ENCODE results near the gene MCF2L2. TPM values are rescaled to one million over a fixed set of nuclear protein-coding genes. Genes with fewer than 3 reads are reported as not detected.

MCF2L2 gene
- polyA plus RNA-seq, 1 donor from 2014 or later = 9.3 TPM

GRCh38 chr3:183161552-183162336, 266.7 kb downstream of the MCF2L2 start:
- H3K9me3 ChIP-seq (ENCODE audit: low read length) = no peaks in the 10 kb centered on the region
- H3K4me2 ChIP-seq (ENCODE audit: low read length) = no peak overlapping the region
- no peaks in the 10 kb centered on the region for H4K20me1 ChIP-seq (ENCODE audit: insufficient read depth)
- H3K9ac ChIP-seq (ENCODE audit: low read length) = no peak overlapping the region
- TF ChIP-seq POLR2AphosphoS5 (IDR thresholded peaks at IDR 0.05) = no peak
- TF ChIP-seq CTCF (IDR thresholded peaks at IDR 0.05; ENCODE audit: poor library complexity, severe bottlenecking) = no peak
- TF ChIP-seq MXI1 (conservative IDR thresholded peaks at IDR 0.05; ENCODE audit: poor library complexity, severe bottlenecking) = no peak
- no peak for TF ChIP-seq EZH2 (IDR thresholded peaks at IDR 0.05; ENCODE audit: borderline replicate concordance, insufficient read depth, low read length, poor library complexity, severe bottlenecking)
- TF ChIP-seq EP300 (conservative IDR thresholded peaks at IDR 0.05; ENCODE audit: poor library complexity, severe bottlenecking) = no peak
- no peak for TF ChIP-seq REST (IDR thresholded peaks at IDR 0.05; ENCODE audit: borderline replicate concordance)
- no peak for TF ChIP-seq TAF1 (IDR thresholded peaks at IDR 0.05; ENCODE audit: low read depth)
- no peak for TF ChIP-seq RAD21 (conservative IDR thresholded peaks at IDR 0.05)
- TF ChIP-seq SMC3 (conservative IDR thresholded peaks at IDR 0.05; ENCODE audit: poor library complexity) = no peak
- peak overlapping the region; percentile 64 for H3K4me3 ChIP-seq (ENCODE audit: low read length)
- no peaks in the 10 kb centered on the region for H3K9me2 ChIP-seq (ENCODE audit: insufficient read depth, low read length)
- H3K36me3 ChIP-seq (ENCODE audit: insufficient read depth, low read length) = no peaks in the 10 kb centered on the region
- H3K27me3 ChIP-seq (ENCODE audit: insufficient read depth, low read depth, low read length) = peaks cover 14% of the 10 kb centered on the region
- no peaks in the 10 kb centered on the region for H3K79me2 ChIP-seq (replicated peaks; ENCODE audit: insufficient read depth, low read length)
- H3K27ac ChIP-seq (ENCODE audit: low read length) = no peak overlapping the region
- H2AFZ ChIP-seq (ENCODE audit: low read depth, low read length) = no peak overlapping the region
- no peaks in the 10 kb centered on the region for H3F3A ChIP-seq (ENCODE audit: insufficient read depth, low read length, poor library complexity, severe bottlenecking)

- Histone ChIP-seq H3K4me3 (ENCODE audit: low read length) (no peak overlapping the region), H4K20me1 (ENCODE audit: insufficient read depth) (no peaks in the 10 kb centered on the region), H3F3A (ENCODE audit: insufficient read depth, low read length, poor library complexity, severe bottlenecking) (no peaks in the 10 kb centered on the region), H3K9ac (ENCODE audit: low read length) (no peak overlapping the region), H3K4me2 (ENCODE audit: low read length) (no peak overlapping the region), H3K36me3 (ENCODE audit: insufficient read depth, low read length) (no peaks in the 10 kb centered on the region), H3K9me3 (ENCODE audit: low read length) (no peaks in the 10 kb centered on the region), H3K9me2 (ENCODE audit: insufficient read depth, low read length) (no peaks in the 10 kb centered on the region), H2AFZ (ENCODE audit: low read depth, low read length) (no peak overlapping the region), H3K27ac (ENCODE audit: low read length) (no peak overlapping the region), H3K79me2 (replicated peaks; ENCODE audit: insufficient read depth, low read length) (no peaks in the 10 kb centered on the region), H3K27me3 (ENCODE audit: insufficient read depth, low read depth, low read length) (peaks cover 14% of the 10 kb centered on the region)
- no peak for TF ChIP-seq TAF1 (IDR thresholded peaks at IDR 0.05; ENCODE audit: low read depth)
- no peak for TF ChIP-seq REST (IDR thresholded peaks at IDR 0.05; ENCODE audit: borderline replicate concordance)
- TF ChIP-seq CTCF (IDR thresholded peaks at IDR 0.05; ENCODE audit: poor library complexity, severe bottlenecking) = no peak
- TF ChIP-seq SMC3 (conservative IDR thresholded peaks at IDR 0.05; ENCODE audit: poor library complexity) = no peak
Observed at GRCh38 chr3:183160616-183161015, 267.8 kb downstream of the MCF2L2 start.
